GM12892 (cell line): ENCODE measurements around the gene NRXN3.

Experiments used
- DNase-seq: peaks from one replicate; pipeline ENCODE4 v3.0.0; 2011; ENCODE audit not compliant: insufficient read length
- FAIRE-seq: peaks from 2 replicates; lab custom pipeline; 2011; peaks lifted over from hg19 to GRCh38; lab: Jason Lieb, UNC
- POLR2A ChIP-seq: IDR thresholded peaks from 2 replicates; pipeline ENCODE4 v1.6.1; 2011; ENCODE audit warnings: low read depth, low read length, control low read depth
- POLR2AphosphoS5 ChIP-seq: IDR thresholded peaks from 2 replicates; pipeline ENCODE4 v1.6.1; 2011; ENCODE audit warnings: low read depth, low read length, control low read depth
- TAF1 ChIP-seq: IDR thresholded peaks from 2 replicates; pipeline ENCODE4 v1.6.1; 2011; ENCODE audit warnings: low read depth, mild to moderate bottlenecking, control low read depth, low read length, borderline replicate concordance

Gene NRXN3

GRCh38 chr14:78747813-78748212 lies 577.6 kb downstream of the NRXN3 start:
- no peak for TF ChIP-seq POLR2AphosphoS5
- no peak for TF ChIP-seq TAF1
- no peak for TF ChIP-seq POLR2A
- no peak for DNase-seq
- no peak for FAIRE-seq

GRCh38 chr14:78752518-78753188 lies 582.5 kb downstream of the NRXN3 start:
- no peak for TF ChIP-seq POLR2A
- no peak for DNase-seq
- FAIRE-seq: no peak

GRCh38 chr14:78754059-78754458 lies 583.9 kb downstream of the NRXN3 start:
- TF ChIP-seq TAF1 (no peak), POLR2AphosphoS5 (no peak), POLR2A (no peak)
- FAIRE-seq: no peak
- no peak for DNase-seq

GRCh38 chr14:78758333-78758732 lies 588.2 kb downstream of the NRXN3 start:
- no peak for DNase-seq
- FAIRE-seq: no peak
- no peak for TF ChIP-seq POLR2AphosphoS5
- TF ChIP-seq POLR2A: no peak
- TF ChIP-seq TAF1: no peak

GRCh38 chr14:78762331-78762730 lies 592.2 kb downstream of the NRXN3 start:
- DNase-seq: no peak
- no peak for FAIRE-seq

GRCh38 chr14:78763746-78764145 lies 593.6 kb downstream of the NRXN3 start:
- TF ChIP-seq TAF1 (no peak), POLR2AphosphoS5 (no peak), POLR2A (no peak)
- FAIRE-seq: no peak
- no peak for DNase-seq

More at GRCh38 chr14:78762331-78762730, 592.2 kb downstream of the NRXN3 start:
- TF ChIP-seq TAF1 (no peak), POLR2AphosphoS5 (no peak), POLR2A (no peak)

- no peak for FAIRE-seq
- TF ChIP-seq TAF1: no peak
- no peak for TF ChIP-seq POLR2A
- DNase-seq: no peak
Measured at GRCh38 chr14:78764240-78764639, 594.1 kb downstream of the NRXN3 start.

- FAIRE-seq: no peak
- no peak for DNase-seq
- TF ChIP-seq POLR2A (no peak), TAF1 (no peak), POLR2AphosphoS5 (no peak)
Measured at GRCh38 chr14:78764645-78765044, 594.5 kb downstream of the NRXN3 start.

- no peak for TF ChIP-seq TAF1
- DNase-seq: no peak
- FAIRE-seq: no peak
Measured at GRCh38 chr14:78767436-78767835, 597.3 kb downstream of the NRXN3 start.

- TF ChIP-seq TAF1 (no peak), POLR2AphosphoS5 (no peak), POLR2A (no peak)
- DNase-seq: no peak
- no peak for FAIRE-seq
Measured at GRCh38 chr14:78782551-78782950, 612.4 kb downstream of the NRXN3 start.

- DNase-seq (no peak), FAIRE-seq (no peak)
- no peak for TF ChIP-seq POLR2A
- no peak for TF ChIP-seq POLR2AphosphoS5
- TF ChIP-seq TAF1: no peak
Measured at GRCh38 chr14:78785265-78785664, 615.1 kb downstream of the NRXN3 start.

- no peak for FAIRE-seq
- DNase-seq: no peak
- TF ChIP-seq TAF1 (no peak), POLR2A (no peak), POLR2AphosphoS5 (no peak)
Measured at GRCh38 chr14:78788467-78789360, 618.5 kb downstream of the NRXN3 start.

- FAIRE-seq (no peak), DNase-seq (no peak)
- TF ChIP-seq POLR2A (no peak), TAF1 (no peak), POLR2AphosphoS5 (no peak)
Measured at GRCh38 chr14:78790271-78790670, 620.1 kb downstream of the NRXN3 start.
